ENCODE measurements around the gene OSER1. TPM values are rescaled to one million over a fixed set of nuclear protein-coding genes. Genes with fewer than 3 reads are reported as not detected.

Gene OSER1
- total and polyA plus RNA-seq, 9 of the 15 experiments (the other 6 are each of a cell fraction or from before 2014, with no cell fraction given) = 15.5 to 57.3 (median 19.9) TPM

DNA sequence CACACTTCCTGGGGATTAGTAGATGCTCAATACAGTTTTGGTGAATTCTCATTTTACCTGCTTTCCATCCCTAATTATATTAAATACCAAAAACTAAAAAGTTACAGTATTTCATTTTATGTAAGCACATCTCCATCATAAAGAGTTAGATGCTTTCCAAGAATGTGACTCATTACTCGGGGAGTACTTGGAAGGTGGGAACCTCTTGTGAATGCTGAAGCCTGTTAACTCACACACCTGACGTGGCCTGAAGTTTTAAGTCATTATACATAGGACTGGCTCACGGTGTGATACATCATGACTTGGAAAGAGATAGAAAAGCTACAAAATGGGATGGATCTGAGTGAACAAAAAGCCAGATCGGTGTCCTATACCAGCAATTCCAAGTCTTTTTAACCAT, 2.2 kb upstream of the OSER1 start:
- Histone ChIP-seq H3K9me1 (ENCODE audit: control insufficient read depth, insufficient read depth, low read length) (no peaks in the 10 kb centered on the region), H3K9me3 (replicated peaks; ENCODE audit: control insufficient read depth, insufficient read depth, low read depth, low read length) (no peaks in the 10 kb centered on the region), H3K27ac (ENCODE audit: extremely low read depth, low read depth, low read length) (no peak overlapping the region), H3K79me2 (ENCODE audit: control insufficient read depth, insufficient read depth, low read length) (peaks cover 28% of the 10 kb centered on the region), H4K20me1 (replicated peaks; ENCODE audit: control insufficient read depth, insufficient read depth, low read length) (peaks cover 10% of the 10 kb centered on the region), H3K9ac (ENCODE audit: insufficient read depth in 1 of 2, low read depth in 2 of 2, low read length in 2 of 2) (no peak overlapping the region), H2AFZ (ENCODE audit: low read depth, low read length) (no peak overlapping the region), H3K4me1 (replicated peaks in 1 of 2; ENCODE audit: control insufficient read depth in 2 of 2, insufficient read depth in 2 of 2, low read length in 2 of 2) (peaks cover 19 to 22% of the 10 kb centered on the region in 2 experiments), H3K36me3 (ENCODE audit: control insufficient read depth, insufficient read depth, low read length) (no peaks in the 10 kb centered on the region; the same call in 2 of the 3 replicates), H3K4me2 (ENCODE audit: insufficient read depth, low read length) (no peak overlapping the region), H3K4me3 (no peak overlapping the region), H3K27me3 (ENCODE audit: control insufficient read depth in 2 of 2, insufficient read depth in 2 of 2, low read length in 2 of 2) (no peaks in the 10 kb centered on the region)
- no peak for FAIRE-seq
- DNase-seq (ENCODE audit: extremely low read depth in 1 of 4, low spot score in 3 of 4) = no peak
- ChIA-PET POLR2A (interaction anchor here (0.7 kb wide), 1 partner anchor 184 kb away, joined by 3 read pairs; no protein-coding TSS in a partner anchor), CTCF (ENCODE audit: low intra/inter-chr PET ratio) (no interaction called here)
- no TSS peak for BruUV-seq (replicated peaks)
- whole genome bisulfite sequencing (ENCODE audit: insufficient coverage, low coverage, missing lambda C conversion rate) = 48% methylated on average over 4 of the region's 4 CpGs
- ATAC-seq = no peak
- intact Hi-C loops (cut with micrococcal nuclease) = loop anchor here (2.0 kb wide), 1 partner anchor 248 kb away; no protein-coding TSS in a partner anchor
- in situ Hi-C loops (cut with MboI) = loop anchor here (5.0 to 10.0 kb wide), 3 partner anchors 170 to 392 kb away; no protein-coding TSS in a partner anchor
- TF ChIP-seq ZNF57 (CRISPR knock-in tag; IDR thresholded peaks at IDR 0.05) (no peak), ELF4 (CRISPR knock-in tag; IDR thresholded peaks at IDR 0.05) (no peak), SMARCE1 (IDR thresholded peaks at IDR 0.05) (no peak), ZNF316 (IDR thresholded peaks at IDR 0.05) (no peak), NR2C1 (IDR thresholded peaks at IDR 0.05) (no peak), NR2C1 (tag; IDR thresholded peaks at IDR 0.05) (no peak), HCFC1 (IDR thresholded peaks at IDR 0.05; ENCODE audit: low read depth, low read length) (no peak), SAP30 (IDR thresholded peaks at IDR 0.05; ENCODE audit: borderline replicate concordance, insufficient read depth, low read depth, low read length, poor library complexity, severe bottlenecking) (no peak), RBFOX2 (IDR thresholded peaks at IDR 0.05; ENCODE audit: low read depth, low read length) (no peak), ZBTB1 (CRISPR knock-in tag; IDR thresholded peaks at IDR 0.05; ENCODE audit: borderline replicate concordance, low read depth) (no peak), ZNF197 (CRISPR knock-in tag; IDR thresholded peaks at IDR 0.05; ENCODE audit: low read depth) (no peak), ZNF717 (CRISPR knock-in tag; IDR thresholded peaks at IDR 0.05) (no peak)
- TF ChIP-seq, protein P1, sequence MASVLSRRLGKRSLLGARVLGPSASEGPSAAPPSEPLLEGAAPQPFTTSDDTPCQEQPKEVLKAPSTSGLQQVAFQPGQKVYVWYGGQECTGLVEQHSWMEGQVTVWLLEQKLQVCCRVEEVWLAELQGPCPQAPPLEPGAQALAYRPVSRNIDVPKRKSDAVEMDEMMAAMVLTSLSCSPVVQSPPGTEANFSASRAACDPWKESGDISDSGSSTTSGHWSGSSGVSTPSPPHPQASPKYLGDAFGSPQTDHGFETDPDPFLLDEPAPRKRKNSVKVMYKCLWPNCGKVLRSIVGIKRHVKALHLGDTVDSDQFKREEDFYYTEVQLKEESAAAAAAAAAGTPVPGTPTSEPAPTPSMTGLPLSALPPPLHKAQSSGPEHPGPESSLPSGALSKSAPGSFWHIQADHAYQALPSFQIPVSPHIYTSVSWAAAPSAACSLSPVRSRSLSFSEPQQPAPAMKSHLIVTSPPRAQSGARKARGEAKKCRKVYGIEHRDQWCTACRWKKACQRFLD (CRISPR knock-in tag; IDR thresholded peaks at IDR 0.05) = no peak
- TF ChIP-seq, protein P2, sequence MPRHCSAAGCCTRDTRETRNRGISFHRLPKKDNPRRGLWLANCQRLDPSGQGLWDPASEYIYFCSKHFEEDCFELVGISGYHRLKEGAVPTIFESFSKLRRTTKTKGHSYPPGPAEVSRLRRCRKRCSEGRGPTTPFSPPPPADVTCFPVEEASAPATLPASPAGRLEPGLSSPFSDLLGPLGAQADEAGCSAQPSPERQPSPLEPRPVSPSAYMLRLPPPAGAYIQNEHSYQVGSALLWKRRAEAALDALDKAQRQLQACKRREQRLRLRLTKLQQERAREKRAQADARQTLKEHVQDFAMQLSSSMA (CRISPR knock-in tag; IDR thresholded peaks at IDR 0.05) = no peak
- TF ChIP-seq, protein P3, sequence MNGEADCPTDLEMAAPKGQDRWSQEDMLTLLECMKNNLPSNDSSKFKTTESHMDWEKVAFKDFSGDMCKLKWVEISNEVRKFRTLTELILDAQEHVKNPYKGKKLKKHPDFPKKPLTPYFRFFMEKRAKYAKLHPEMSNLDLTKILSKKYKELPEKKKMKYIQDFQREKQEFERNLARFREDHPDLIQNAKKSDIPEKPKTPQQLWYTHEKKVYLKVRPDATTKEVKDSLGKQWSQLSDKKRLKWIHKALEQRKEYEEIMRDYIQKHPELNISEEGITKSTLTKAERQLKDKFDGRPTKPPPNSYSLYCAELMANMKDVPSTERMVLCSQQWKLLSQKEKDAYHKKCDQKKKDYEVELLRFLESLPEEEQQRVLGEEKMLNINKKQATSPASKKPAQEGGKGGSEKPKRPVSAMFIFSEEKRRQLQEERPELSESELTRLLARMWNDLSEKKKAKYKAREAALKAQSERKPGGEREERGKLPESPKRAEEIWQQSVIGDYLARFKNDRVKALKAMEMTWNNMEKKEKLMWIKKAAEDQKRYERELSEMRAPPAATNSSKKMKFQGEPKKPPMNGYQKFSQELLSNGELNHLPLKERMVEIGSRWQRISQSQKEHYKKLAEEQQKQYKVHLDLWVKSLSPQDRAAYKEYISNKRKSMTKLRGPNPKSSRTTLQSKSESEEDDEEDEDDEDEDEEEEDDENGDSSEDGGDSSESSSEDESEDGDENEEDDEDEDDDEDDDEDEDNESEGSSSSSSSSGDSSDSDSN (IDR thresholded peaks at IDR 0.05; ENCODE audit: borderline replicate concordance in 1 of 2, low read depth in 2 of 2, low read length in 2 of 2) = no peak
- TF ChIP-seq, protein P4, sequence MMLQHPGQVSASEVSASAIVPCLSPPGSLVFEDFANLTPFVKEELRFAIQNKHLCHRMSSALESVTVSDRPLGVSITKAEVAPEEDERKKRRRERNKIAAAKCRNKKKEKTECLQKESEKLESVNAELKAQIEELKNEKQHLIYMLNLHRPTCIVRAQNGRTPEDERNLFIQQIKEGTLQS (IDR thresholded peaks at IDR 0.05) = no peak
- TF ChIP-seq, protein P4 (CRISPR knock-in tag; conservative IDR thresholded peaks at IDR 0.05) = no peak
- TF ChIP-seq, protein P5, sequence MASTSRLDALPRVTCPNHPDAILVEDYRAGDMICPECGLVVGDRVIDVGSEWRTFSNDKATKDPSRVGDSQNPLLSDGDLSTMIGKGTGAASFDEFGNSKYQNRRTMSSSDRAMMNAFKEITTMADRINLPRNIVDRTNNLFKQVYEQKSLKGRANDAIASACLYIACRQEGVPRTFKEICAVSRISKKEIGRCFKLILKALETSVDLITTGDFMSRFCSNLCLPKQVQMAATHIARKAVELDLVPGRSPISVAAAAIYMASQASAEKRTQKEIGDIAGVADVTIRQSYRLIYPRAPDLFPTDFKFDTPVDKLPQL (IDR thresholded peaks at IDR 0.05; ENCODE audit: extremely low read depth, insufficient read length) = no peak
